ENCODE results near the gene FASN. TPM values are rescaled to one million over a fixed set of nuclear protein-coding genes. Genes with fewer than 3 reads are reported as not detected.

Gene FASN
- polyA plus RNA-seq, 1 donor from 2014 or later = 26.4 TPM

DNA sequence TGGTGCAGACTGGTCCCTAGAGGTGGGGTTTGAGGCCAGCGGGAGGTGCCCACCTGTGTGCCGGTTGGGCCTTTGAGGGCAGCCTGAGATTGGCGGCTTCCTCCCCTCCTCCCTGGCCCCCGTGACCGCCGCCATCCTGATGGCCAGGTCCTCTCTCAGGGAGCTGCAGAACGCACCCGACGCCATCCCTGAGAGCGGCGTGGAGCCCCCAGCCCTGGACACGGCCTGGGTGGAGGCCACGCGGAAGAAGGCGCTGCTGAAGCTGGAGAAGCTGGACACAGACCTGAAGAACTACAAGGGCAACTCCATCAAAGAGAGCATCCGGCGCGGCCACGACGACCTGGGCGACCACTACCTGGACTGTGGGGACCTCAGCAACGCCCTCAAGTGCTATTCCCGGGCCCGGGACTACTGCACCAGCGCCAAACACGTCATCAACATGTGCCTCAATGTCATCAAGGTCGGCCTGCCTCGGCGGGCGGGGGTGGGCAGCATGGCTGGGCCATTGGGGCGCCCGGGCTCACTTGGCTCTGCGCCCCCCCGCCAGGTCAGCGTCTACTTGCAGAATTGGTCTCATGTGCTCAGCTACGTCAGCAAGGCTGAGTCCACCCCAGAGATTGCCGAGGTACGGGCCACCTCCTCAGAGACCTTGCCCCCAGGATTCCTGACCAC is 43.5 kb downstream of the FASN start:
- Histone ChIP-seq H3K9ac (ENCODE audit: low read length) (no peak overlapping the region), H4K20me1 (ENCODE audit: insufficient read depth) (no peaks in the 10 kb centered on the region), H3K4me2 (ENCODE audit: low read length) (no peak overlapping the region), H3K27me3 (ENCODE audit: insufficient read depth, low read depth, low read length) (no peaks in the 10 kb centered on the region), H3K9me3 (ENCODE audit: low read length) (no peaks in the 10 kb centered on the region), H3F3A (ENCODE audit: insufficient read depth, low read length, poor library complexity, severe bottlenecking) (no peaks in the 10 kb centered on the region), H3K4me3 (ENCODE audit: low read length) (no peak overlapping the region), H2AFZ (ENCODE audit: low read depth, low read length) (no peak overlapping the region), H3K9me2 (ENCODE audit: insufficient read depth, low read length) (no peaks in the 10 kb centered on the region), H3K27ac (ENCODE audit: low read length) (no peak overlapping the region), H3K79me2 (replicated peaks; ENCODE audit: insufficient read depth, low read length) (peaks cover 10% of the 10 kb centered on the region), H3K36me3 (ENCODE audit: insufficient read depth, low read length) (no peaks in the 10 kb centered on the region)
- TF ChIP-seq POLR2AphosphoS5 (IDR thresholded peaks at IDR 0.05) (no peak), EP300 (conservative IDR thresholded peaks at IDR 0.05; ENCODE audit: poor library complexity, severe bottlenecking) (no peak), EZH2 (IDR thresholded peaks at IDR 0.05; ENCODE audit: borderline replicate concordance, insufficient read depth, low read length, poor library complexity, severe bottlenecking) (no peak), RAD21 (conservative IDR thresholded peaks at IDR 0.05) (no peak), TAF1 (IDR thresholded peaks at IDR 0.05; ENCODE audit: low read depth) (no peak), SMC3 (conservative IDR thresholded peaks at IDR 0.05; ENCODE audit: poor library complexity) (no peak)
- TF ChIP-seq, protein P1, sequence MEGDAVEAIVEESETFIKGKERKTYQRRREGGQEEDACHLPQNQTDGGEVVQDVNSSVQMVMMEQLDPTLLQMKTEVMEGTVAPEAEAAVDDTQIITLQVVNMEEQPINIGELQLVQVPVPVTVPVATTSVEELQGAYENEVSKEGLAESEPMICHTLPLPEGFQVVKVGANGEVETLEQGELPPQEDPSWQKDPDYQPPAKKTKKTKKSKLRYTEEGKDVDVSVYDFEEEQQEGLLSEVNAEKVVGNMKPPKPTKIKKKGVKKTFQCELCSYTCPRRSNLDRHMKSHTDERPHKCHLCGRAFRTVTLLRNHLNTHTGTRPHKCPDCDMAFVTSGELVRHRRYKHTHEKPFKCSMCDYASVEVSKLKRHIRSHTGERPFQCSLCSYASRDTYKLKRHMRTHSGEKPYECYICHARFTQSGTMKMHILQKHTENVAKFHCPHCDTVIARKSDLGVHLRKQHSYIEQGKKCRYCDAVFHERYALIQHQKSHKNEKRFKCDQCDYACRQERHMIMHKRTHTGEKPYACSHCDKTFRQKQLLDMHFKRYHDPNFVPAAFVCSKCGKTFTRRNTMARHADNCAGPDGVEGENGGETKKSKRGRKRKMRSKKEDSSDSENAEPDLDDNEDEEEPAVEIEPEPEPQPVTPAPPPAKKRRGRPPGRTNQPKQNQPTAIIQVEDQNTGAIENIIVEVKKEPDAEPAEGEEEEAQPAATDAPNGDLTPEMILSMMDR (IDR thresholded peaks at IDR 0.05; ENCODE audit: poor library complexity, severe bottlenecking) = no peak

DNA sequence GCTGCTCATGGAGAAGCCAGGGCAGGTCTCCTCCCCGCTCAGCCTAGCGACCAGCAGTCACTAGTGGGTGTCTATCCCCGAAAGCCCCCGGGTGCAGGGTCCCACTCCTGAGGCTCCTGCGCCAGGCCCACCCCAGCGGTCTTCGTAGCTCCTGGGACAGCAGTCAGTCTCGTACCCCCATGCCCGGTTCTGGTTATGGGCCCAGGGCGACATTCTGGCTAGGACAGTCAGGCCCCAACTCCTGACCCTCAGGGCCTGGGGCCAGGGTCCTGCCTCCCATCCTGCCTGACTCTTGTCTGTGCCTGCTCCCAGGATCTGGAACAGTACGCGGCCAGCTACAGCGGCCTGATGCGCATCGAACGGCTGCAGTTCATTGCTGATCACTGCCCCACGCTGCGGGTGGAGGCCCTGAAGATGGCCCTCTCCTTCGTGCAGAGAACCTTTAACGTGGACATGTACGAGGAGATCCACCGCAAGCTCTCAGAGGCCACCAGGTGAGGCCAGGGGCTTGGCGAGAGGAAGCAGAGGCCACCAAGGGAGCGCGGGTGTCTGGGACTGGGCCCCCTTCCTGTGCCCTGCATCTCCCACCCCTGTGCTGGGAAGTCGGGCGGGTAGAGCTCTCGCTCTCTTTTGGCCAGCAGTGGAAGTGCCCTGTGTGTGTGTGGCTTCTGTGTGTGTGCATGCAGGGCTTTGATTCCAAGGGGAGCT is 44.3 kb downstream of the FASN start:
- no peaks in the 10 kb centered on the region for H3K9me3 ChIP-seq (ENCODE audit: low read length)
- no peak overlapping the region for H3K4me2 ChIP-seq (ENCODE audit: low read length)
- H3K9ac ChIP-seq (ENCODE audit: low read length) = no peak overlapping the region
- no peaks in the 10 kb centered on the region for H3K9me2 ChIP-seq (ENCODE audit: insufficient read depth, low read length)
- H3K27ac ChIP-seq (ENCODE audit: low read length) = no peak overlapping the region
- H4K20me1 ChIP-seq (ENCODE audit: insufficient read depth) = no peaks in the 10 kb centered on the region
- H3K27me3 ChIP-seq (ENCODE audit: insufficient read depth, low read depth, low read length) = no peaks in the 10 kb centered on the region
- peaks cover 10% of the 10 kb centered on the region for H3K79me2 ChIP-seq (replicated peaks; ENCODE audit: insufficient read depth, low read length)
- H3K36me3 ChIP-seq (ENCODE audit: insufficient read depth, low read length) = no peaks in the 10 kb centered on the region
- H3K4me3 ChIP-seq (ENCODE audit: low read length) = peak overlapping the region; percentile 92
- H3F3A ChIP-seq (ENCODE audit: insufficient read depth, low read length, poor library complexity, severe bottlenecking) = no peaks in the 10 kb centered on the region
- no peak overlapping the region for H2AFZ ChIP-seq (ENCODE audit: low read depth, low read length)
- TF ChIP-seq EP300 (conservative IDR thresholded peaks at IDR 0.05; ENCODE audit: poor library complexity, severe bottlenecking) = no peak

DNA sequence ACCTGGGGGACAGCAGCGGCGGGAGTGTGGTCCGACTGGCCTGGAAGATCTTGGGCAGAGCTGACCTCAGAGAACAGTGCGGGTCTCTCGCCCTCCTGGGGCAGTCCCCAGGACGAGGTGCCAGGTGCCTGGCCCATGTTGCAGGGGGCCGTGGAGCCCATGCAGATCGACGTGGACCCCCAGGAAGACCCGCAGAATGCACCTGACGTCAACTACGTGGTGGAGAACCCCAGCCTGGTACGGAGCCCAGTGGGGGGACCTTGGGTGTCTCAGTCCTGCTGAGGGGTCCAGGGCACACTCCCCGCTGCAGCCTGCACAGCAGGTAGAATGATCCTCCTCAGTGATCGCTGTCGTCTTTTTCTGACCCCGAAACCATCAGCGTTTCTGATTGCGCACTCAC is 44.9 kb downstream of the FASN start:
- H3K36me3 ChIP-seq (ENCODE audit: insufficient read depth, low read length) = no peaks in the 10 kb centered on the region
- H3K27me3 ChIP-seq (ENCODE audit: insufficient read depth, low read depth, low read length) = no peaks in the 10 kb centered on the region
- H3K27ac ChIP-seq (ENCODE audit: low read length) = no peak overlapping the region
- no peak for TF ChIP-seq EZH2 (IDR thresholded peaks at IDR 0.05; ENCODE audit: borderline replicate concordance, insufficient read depth, low read length, poor library complexity, severe bottlenecking)
- TF ChIP-seq MXI1 (conservative IDR thresholded peaks at IDR 0.05; ENCODE audit: poor library complexity, severe bottlenecking) = no peak
- TF ChIP-seq, protein P2, sequence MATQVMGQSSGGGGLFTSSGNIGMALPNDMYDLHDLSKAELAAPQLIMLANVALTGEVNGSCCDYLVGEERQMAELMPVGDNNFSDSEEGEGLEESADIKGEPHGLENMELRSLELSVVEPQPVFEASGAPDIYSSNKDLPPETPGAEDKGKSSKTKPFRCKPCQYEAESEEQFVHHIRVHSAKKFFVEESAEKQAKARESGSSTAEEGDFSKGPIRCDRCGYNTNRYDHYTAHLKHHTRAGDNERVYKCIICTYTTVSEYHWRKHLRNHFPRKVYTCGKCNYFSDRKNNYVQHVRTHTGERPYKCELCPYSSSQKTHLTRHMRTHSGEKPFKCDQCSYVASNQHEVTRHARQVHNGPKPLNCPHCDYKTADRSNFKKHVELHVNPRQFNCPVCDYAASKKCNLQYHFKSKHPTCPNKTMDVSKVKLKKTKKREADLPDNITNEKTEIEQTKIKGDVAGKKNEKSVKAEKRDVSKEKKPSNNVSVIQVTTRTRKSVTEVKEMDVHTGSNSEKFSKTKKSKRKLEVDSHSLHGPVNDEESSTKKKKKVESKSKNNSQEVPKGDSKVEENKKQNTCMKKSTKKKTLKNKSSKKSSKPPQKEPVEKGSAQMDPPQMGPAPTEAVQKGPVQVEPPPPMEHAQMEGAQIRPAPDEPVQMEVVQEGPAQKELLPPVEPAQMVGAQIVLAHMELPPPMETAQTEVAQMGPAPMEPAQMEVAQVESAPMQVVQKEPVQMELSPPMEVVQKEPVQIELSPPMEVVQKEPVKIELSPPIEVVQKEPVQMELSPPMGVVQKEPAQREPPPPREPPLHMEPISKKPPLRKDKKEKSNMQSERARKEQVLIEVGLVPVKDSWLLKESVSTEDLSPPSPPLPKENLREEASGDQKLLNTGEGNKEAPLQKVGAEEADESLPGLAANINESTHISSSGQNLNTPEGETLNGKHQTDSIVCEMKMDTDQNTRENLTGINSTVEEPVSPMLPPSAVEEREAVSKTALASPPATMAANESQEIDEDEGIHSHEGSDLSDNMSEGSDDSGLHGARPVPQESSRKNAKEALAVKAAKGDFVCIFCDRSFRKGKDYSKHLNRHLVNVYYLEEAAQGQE (IDR thresholded peaks at IDR 0.05; ENCODE audit: borderline replicate concordance) = no peak
- no peak for TF ChIP-seq RAD21 (conservative IDR thresholded peaks at IDR 0.05)
- no peak for TF ChIP-seq TAF1 (IDR thresholded peaks at IDR 0.05; ENCODE audit: low read depth)
- TF ChIP-seq EP300 (conservative IDR thresholded peaks at IDR 0.05; ENCODE audit: poor library complexity, severe bottlenecking) = no peak
- no peak for TF ChIP-seq SMC3 (conservative IDR thresholded peaks at IDR 0.05; ENCODE audit: poor library complexity)
- no peak for TF ChIP-seq POLR2AphosphoS5 (IDR thresholded peaks at IDR 0.05)
- TF ChIP-seq, protein P1 (IDR thresholded peaks at IDR 0.05; ENCODE audit: poor library complexity, severe bottlenecking) = no peak
- no peaks in the 10 kb centered on the region for H3K9me3 ChIP-seq (ENCODE audit: low read length)
- H3K4me2 ChIP-seq (ENCODE audit: low read length) = no peak overlapping the region
- peaks cover 10% of the 10 kb centered on the region for H3K79me2 ChIP-seq (replicated peaks; ENCODE audit: insufficient read depth, low read length)
- H2AFZ ChIP-seq (ENCODE audit: low read depth, low read length) = no peak overlapping the region
- H3K9ac ChIP-seq (ENCODE audit: low read length) = peak overlapping the region; percentile 75
- no peaks in the 10 kb centered on the region for H4K20me1 ChIP-seq (ENCODE audit: insufficient read depth)
- peak overlapping the region; percentile 92 for H3K4me3 ChIP-seq (ENCODE audit: low read length)
- no peaks in the 10 kb centered on the region for H3F3A ChIP-seq (ENCODE audit: insufficient read depth, low read length, poor library complexity, severe bottlenecking)
- no peaks in the 10 kb centered on the region for H3K9me2 ChIP-seq (ENCODE audit: insufficient read depth, low read length)
